MM.1S (cell line): Measurements from ENCODE around the gene AK8.

Experiments used
- DNase-seq: peaks from one replicate; pipeline ENCODE4 v3.0.0-alpha.2; 2015
- H2AFZ ChIP-seq: fragments of 300-600 bp; sonication (generic); 2 replicates; pipeline ENCODE4 v1.6.0; 2016; ENCODE audit warnings: antibody characterized with exemption, low read length
- H3F3A ChIP-seq: fragments of 300-600 bp; sonication (generic); 2 replicates; pipeline ENCODE4 v1.6.1; 2016; ENCODE audit warnings: mild to moderate bottlenecking, antibody characterized with exemption, low read length, moderate library complexity, mixed read lengths; ENCODE audit not compliant: insufficient read depth
- H3K27ac ChIP-seq: fragments of 300-600 bp; sonication (generic); 2 replicates; pipeline ENCODE4 v1.5.1; 2016; ENCODE audit warnings: mild to moderate bottlenecking, low read length
- H3K27me3 ChIP-seq: fragments of 300-600 bp; sonication (generic); replicated peaks from 2 replicates; pipeline ENCODE4 v1.6.0; 2016; ENCODE audit warnings: low read length; ENCODE audit not compliant: insufficient read depth
- H3K36me3 ChIP-seq: fragments of 300-600 bp; sonication (generic); replicated peaks from 2 replicates; pipeline ENCODE4 v1.6.1; 2016; ENCODE audit warnings: mild to moderate bottlenecking, low read length, mixed read lengths; ENCODE audit not compliant: insufficient read depth
- H3K4me1 ChIP-seq: fragments of 300-600 bp; sonication (generic); 2 replicates; pipeline ENCODE4 v1.6.1; 2016; ENCODE audit warnings: low read length, mixed read lengths
- H3K4me2 ChIP-seq: fragments of 300-600 bp; sonication (generic); 2 replicates; pipeline ENCODE4 v1.6.0; 2016; ENCODE audit warnings: low read depth, low read length
- H3K4me3 ChIP-seq: fragments of 300-600 bp; sonication (generic); 2 replicates; pipeline ENCODE4 v1.5.1; 2016; ENCODE audit warnings: low read length, mixed read lengths
- H3K79me2 ChIP-seq: fragments of 300-600 bp; sonication (generic); 2 replicates; pipeline ENCODE4 v1.6.1; 2016; ENCODE audit warnings: mixed run types, low read length, mixed read lengths
- H3K9ac ChIP-seq: fragments of 300-600 bp; sonication (generic); 2 replicates; pipeline ENCODE4 v1.6.1; 2016; ENCODE audit warnings: low read length, mixed read lengths
- H3K9me2 ChIP-seq: fragments of 300-600 bp; sonication (generic); replicated peaks from 2 replicates; pipeline ENCODE4 v1.6.1; 2016; ENCODE audit warnings: mild to moderate bottlenecking, low read length, mixed read lengths; ENCODE audit not compliant: insufficient read depth
- H3K9me3 ChIP-seq: fragments of 300-600 bp; sonication (generic); replicated peaks from 2 replicates; pipeline ENCODE4 v1.6.1; 2016; ENCODE audit warnings: mild to moderate bottlenecking, low read length, mixed read lengths; ENCODE audit not compliant: insufficient read depth
- H4K20me1 ChIP-seq: fragments of 300-600 bp; sonication (generic); 2 replicates; pipeline ENCODE4 v1.6.1; 2016; ENCODE audit warnings: mild to moderate bottlenecking, low read length, moderate library complexity, mixed read lengths; ENCODE audit not compliant: insufficient read depth
- CTCF ChIP-seq: fragments of 300-600 bp; sonication (generic); IDR thresholded peaks from 2 replicates; pipeline ENCODE4 v1.5.1; 2016; ENCODE audit warnings: antibody characterized with exemption, low read length, mixed read lengths
- EZH2 ChIP-seq: fragments of 300-600 bp; sonication (generic); optimal IDR thresholded peaks from 2 replicates; pipeline ENCODE3; 2017; ENCODE audit warnings: low read depth, mild to moderate bottlenecking, antibody characterized with exemption, low read length, mixed read lengths
- EZH2phosphoT487 ChIP-seq: fragments of 300-600 bp; sonication (generic); IDR thresholded peaks from 2 replicates; pipeline ENCODE4 v1.6.1; 2018; ENCODE audit warnings: antibody characterized with exemption, low read length

Gene AK8

GRCh38 chr9:132792547-132792946, 85.5 kb downstream of the AK8 start:
- no peaks in the 10 kb centered on the region for H3K79me2 ChIP-seq

GRCh38 chr9:132791699-132792240, 86.3 kb downstream of the AK8 start:
- Histone ChIP-seq H3K27ac (no peak overlapping the region), H2AFZ (no peak overlapping the region), H3K36me3 (no peaks in the 10 kb centered on the region), H3K9me2 (no peaks in the 10 kb centered on the region), H3K79me2 (no peaks in the 10 kb centered on the region), H3K27me3 (peaks cover 81% of the 10 kb centered on the region), H3K9ac (no peak overlapping the region), H3K4me3 (no peak overlapping the region), H3K9me3 (no peaks in the 10 kb centered on the region), H4K20me1 (no peaks in the 10 kb centered on the region), H3F3A (no peaks in the 10 kb centered on the region), H3K4me2 (no peak overlapping the region), H3K4me1 (no peaks in the 10 kb centered on the region)
- TF ChIP-seq EZH2phosphoT487 (no peak), EZH2 (no peak), CTCF (no peak)
- no peak for DNase-seq

More at GRCh38 chr9:132792547-132792946, 85.5 kb downstream of the AK8 start:
- Histone ChIP-seq H3K9ac (no peak overlapping the region), H3K4me1 (no peaks in the 10 kb centered on the region), H3K27me3 (peaks cover 81% of the 10 kb centered on the region), H3K4me2 (no peak overlapping the region), H3K4me3 (no peak overlapping the region), H3K27ac (no peak overlapping the region), H3K9me3 (no peaks in the 10 kb centered on the region), H3K36me3 (no peaks in the 10 kb centered on the region), H2AFZ (no peak overlapping the region), H3F3A (no peaks in the 10 kb centered on the region), H3K9me2 (no peaks in the 10 kb centered on the region), H4K20me1 (no peaks in the 10 kb centered on the region)
- no peak for TF ChIP-seq EZH2phosphoT487
- no peak for TF ChIP-seq EZH2
- no peak for TF ChIP-seq CTCF
- no peak for DNase-seq

- no peak overlapping the region for H2AFZ ChIP-seq
- H3K27me3 ChIP-seq, result peaks cover 81% of the 10 kb centered on the region
- no peaks in the 10 kb centered on the region for H3K4me1 ChIP-seq
- H3K9me2 ChIP-seq, result no peaks in the 10 kb centered on the region
- H3K9ac ChIP-seq, result no peak overlapping the region
- no peaks in the 10 kb centered on the region for H4K20me1 ChIP-seq
- H3K9me3 ChIP-seq, result no peaks in the 10 kb centered on the region
- DNase-seq, result no peak
- TF ChIP-seq EZH2, result no peak
- no peak for TF ChIP-seq EZH2phosphoT487
- no peak for TF ChIP-seq CTCF
- H3K4me2 ChIP-seq, result no peak overlapping the region
- H3K36me3 ChIP-seq, result no peaks in the 10 kb centered on the region
- no peaks in the 10 kb centered on the region for H3F3A ChIP-seq
- no peaks in the 10 kb centered on the region for H3K79me2 ChIP-seq
- no peak overlapping the region for H3K27ac ChIP-seq
- no peak overlapping the region for H3K4me3 ChIP-seq
Observed at GRCh38 chr9:132789719-132790118, 88.4 kb downstream of the AK8 start.
